GM21825 (cell line): ENCODE measurements around the gene DUSP5.
"Not testable (repeated sequence)": the region's sequence is repeated elsewhere in the genome, so short reads cannot be mapped to it uniquely, and the experiment has no call there.

Experiments used
- ATAC-seq: cut with Tn5 transposase; IDR thresholded peaks from one replicate; pipeline ENCODE4 v1.9.1; 2021; ENCODE audit warnings: mild to moderate bottlenecking, moderate library complexity; ENCODE audit not compliant: unreplicated experiment

Gene DUSP5

GRCh38 chr10:110512461-110513187 lies 14.9 kb downstream of the DUSP5 start:
- no peak for ATAC-seq

GRCh38 chr10:110513949-110514348 lies 16.2 kb downstream of the DUSP5 start:
- ATAC-seq = no peak

GRCh38 chr10:110514848-110515247 lies 17.1 kb downstream of the DUSP5 start:
- no peak for ATAC-seq

- no peak for ATAC-seq
Observed at GRCh38 chr10:110516815-110517492, 19.2 kb downstream of the DUSP5 start.

- no peak for ATAC-seq
Observed at GRCh38 chr10:110522365-110522988, 24.8 kb downstream of the DUSP5 start.

- no peak for ATAC-seq
Observed at GRCh38 chr10:110523736-110524135, 26.0 kb downstream of the DUSP5 start.

GRCh38 chr10:110524179-110524858 lies 26.6 kb downstream of the DUSP5 start:
- ATAC-seq = no peak

- no peak for ATAC-seq
Observed at GRCh38 chr10:110524859-110525232, 27.1 kb downstream of the DUSP5 start.

- ATAC-seq = no peak
Observed at GRCh38 chr10:110525349-110526260, 27.9 kb downstream of the DUSP5 start.

GRCh38 chr10:110527731-110528171 lies 30.0 kb downstream of the DUSP5 start:
- ATAC-seq = no peak

- ATAC-seq = peak; percentile 6
Observed at GRCh38 chr10:110528224-110528996, 30.7 kb downstream of the DUSP5 start.

- ATAC-seq = peak; percentile 70
Observed at GRCh38 chr10:110528997-110529524, 31.4 kb downstream of the DUSP5 start.

GRCh38 chr10:110529596-110530011 lies 31.9 kb downstream of the DUSP5 start:
- no peak for ATAC-seq

- ATAC-seq = no peak
Observed at GRCh38 chr10:110530131-110530831, 32.6 kb downstream of the DUSP5 start.

- ATAC-seq = no peak
Observed at GRCh38 chr10:110531687-110532086, 34.0 kb downstream of the DUSP5 start.

GRCh38 chr10:110532628-110533027 lies 34.9 kb downstream of the DUSP5 start:
- not testable (repeated sequence) for ATAC-seq

GRCh38 chr10:110533149-110533548 lies 35.4 kb downstream of the DUSP5 start:
- no peak for ATAC-seq

GRCh38 chr10:110534571-110534970 lies 36.9 kb downstream of the DUSP5 start:
- no peak for ATAC-seq
